ENCODE measurements around the gene IGLL5. TPM values are rescaled to one million over a fixed set of nuclear protein-coding genes. Genes with fewer than 3 reads are reported as not detected.
"Not testable (repeated sequence)": the region's sequence is repeated elsewhere in the genome, so short reads cannot be mapped to it uniquely, and the experiment has no call there.

The IGLL5 gene
- total RNA-seq, 3 donors from 2014 or later = 11.1 to 41.3 TPM; not detected in 1

- no peaks in the 10 kb centered on the region for H3K9me3 ChIP-seq
- H3K36me3 ChIP-seq = no peaks in the 10 kb centered on the region
- no peak overlapping the region for H3K27ac ChIP-seq
- intact Hi-C loops (cut with DNase I; ENCODE audit: low total_unique reads) = no loop called here
- H3K4me3 ChIP-seq = no peak overlapping the region
- TF ChIP-seq POLR2A (IDR thresholded peaks at IDR 0.05) (no peak), POLR2AphosphoS5 (IDR thresholded peaks at IDR 0.05) (no peak), CTCF (IDR thresholded peaks at IDR 0.05) (no peak)
- H3K4me1 ChIP-seq = no peaks in the 10 kb centered on the region
- no peaks in the 10 kb centered on the region for H3K27me3 ChIP-seq
- DNase-seq (ENCODE audit: low spot score in 2 of 2) = no peak
Measured at GRCh38 chr22:22921575-22921974, 34.0 kb downstream of the IGLL5 start.

GRCh38 chr22:22922092-22922953 lies 34.7 kb downstream of the IGLL5 start:
- H3K9me3 ChIP-seq; H3K4me3 ChIP-seq; H3K27ac ChIP-seq; H3K27me3 ChIP-seq; H3K36me3 ChIP-seq; intact Hi-C loops (cut with DNase I; ENCODE audit: low total_unique reads); DNase-seq (ENCODE audit: low spot score in 2 of 2); H3K4me1 ChIP-seq: not testable (repeated sequence)

GRCh38 chr22:22922954-22923319 lies 35.3 kb downstream of the IGLL5 start:
- TF ChIP-seq POLR2A (IDR thresholded peaks at IDR 0.05) (no peak), CTCF (IDR thresholded peaks at IDR 0.05) (no peak), POLR2AphosphoS5 (IDR thresholded peaks at IDR 0.05) (no peak)
- no peaks in the 10 kb centered on the region for H3K27me3 ChIP-seq
- intact Hi-C loops (cut with DNase I; ENCODE audit: low total_unique reads) = no loop called here

GRCh38 chr22:22923379-22923778 lies 35.8 kb downstream of the IGLL5 start:
- Histone ChIP-seq H3K27me3 (no peaks in the 10 kb centered on the region), H3K36me3 (no peaks in the 10 kb centered on the region), H3K27ac (no peak overlapping the region), H3K4me3 (no peak overlapping the region), H3K4me1 (no peaks in the 10 kb centered on the region), H3K9me3 (no peaks in the 10 kb centered on the region)
- intact Hi-C loops (cut with DNase I; ENCODE audit: low total_unique reads) = no loop called here
- DNase-seq (ENCODE audit: low spot score in 2 of 2) = no peak
- no peak for TF ChIP-seq POLR2AphosphoS5 (IDR thresholded peaks at IDR 0.05)

More at GRCh38 chr22:22922954-22923319, 35.3 kb downstream of the IGLL5 start:
- no peak overlapping the region for H3K4me3 ChIP-seq
- H3K9me3 ChIP-seq = no peaks in the 10 kb centered on the region
- no peak for DNase-seq (ENCODE audit: low spot score in 2 of 2)
- no peaks in the 10 kb centered on the region for H3K4me1 ChIP-seq
- no peaks in the 10 kb centered on the region for H3K36me3 ChIP-seq
- H3K27ac ChIP-seq = no peak overlapping the region

GRCh38 chr22:22923930-22924329 lies 36.3 kb downstream of the IGLL5 start:
- intact Hi-C loops (cut with DNase I; ENCODE audit: low total_unique reads) = no loop called here

More at GRCh38 chr22:22923930-22924329, 36.3 kb downstream of the IGLL5 start:
- Histone ChIP-seq H3K36me3 (no peaks in the 10 kb centered on the region), H3K27ac (no peak overlapping the region), H3K27me3 (no peaks in the 10 kb centered on the region), H3K4me3 (no peak overlapping the region), H3K9me3 (no peaks in the 10 kb centered on the region), H3K4me1 (no peaks in the 10 kb centered on the region)
- TF ChIP-seq CTCF (IDR thresholded peaks at IDR 0.05) (no peak), POLR2AphosphoS5 (IDR thresholded peaks at IDR 0.05) (no peak), POLR2A (IDR thresholded peaks at IDR 0.05) (no peak)
- DNase-seq (ENCODE audit: low spot score in 2 of 2) = no peak
